Upper lobe of left lung (tissue), 4 donors: ENCODE data around the gene MR1.
"Not testable (repeated sequence)": the region's sequence is repeated elsewhere in the genome, so short reads cannot be mapped to it uniquely, and the experiment has no call there.

Experiments used
- POLR2A ChIP-seq, 4 donors: fragments of 450-650 bp; IDR thresholded peaks; one replicate each; pipeline ENCODE4 v1.5.1; 2016 to 2017; ENCODE audit warnings: antibody characterized with exemption in 4 of 4, mild to moderate bottlenecking in 2 of 4
- TF ChIP-seq, protein P1 (sequence below), 6 experiments: fragments of 450-650 bp in 4 of 6; fragments of 200-600 bp in 2 of 6; sonication (generic) in 2 of 6; IDR thresholded peaks; one replicate each; pipeline ENCODE4 v1.5.1; 2016 to 2019; ENCODE audit warnings: antibody characterized with exemption in 6 of 6

DNA sequence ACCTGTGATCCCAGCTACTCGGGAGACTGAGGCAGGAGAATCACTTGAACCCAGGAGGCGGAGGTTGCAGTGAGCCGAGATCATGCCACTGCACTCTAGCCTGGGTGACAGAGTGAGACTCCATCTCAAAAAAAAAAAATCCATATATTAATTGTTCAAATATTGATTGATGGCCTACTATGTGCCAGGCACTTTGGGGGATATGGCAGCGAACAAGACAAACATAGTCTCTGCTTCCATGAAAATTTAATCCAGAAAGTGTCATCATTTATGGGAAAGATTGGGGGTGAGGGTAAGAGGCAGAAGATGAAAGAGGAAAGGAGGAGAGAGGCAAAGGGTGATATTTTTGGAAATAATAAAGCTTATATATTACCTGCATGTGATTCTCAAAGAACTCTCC, 1.4 kb downstream of the MR1 start:
- TF ChIP-seq, protein P1, sequence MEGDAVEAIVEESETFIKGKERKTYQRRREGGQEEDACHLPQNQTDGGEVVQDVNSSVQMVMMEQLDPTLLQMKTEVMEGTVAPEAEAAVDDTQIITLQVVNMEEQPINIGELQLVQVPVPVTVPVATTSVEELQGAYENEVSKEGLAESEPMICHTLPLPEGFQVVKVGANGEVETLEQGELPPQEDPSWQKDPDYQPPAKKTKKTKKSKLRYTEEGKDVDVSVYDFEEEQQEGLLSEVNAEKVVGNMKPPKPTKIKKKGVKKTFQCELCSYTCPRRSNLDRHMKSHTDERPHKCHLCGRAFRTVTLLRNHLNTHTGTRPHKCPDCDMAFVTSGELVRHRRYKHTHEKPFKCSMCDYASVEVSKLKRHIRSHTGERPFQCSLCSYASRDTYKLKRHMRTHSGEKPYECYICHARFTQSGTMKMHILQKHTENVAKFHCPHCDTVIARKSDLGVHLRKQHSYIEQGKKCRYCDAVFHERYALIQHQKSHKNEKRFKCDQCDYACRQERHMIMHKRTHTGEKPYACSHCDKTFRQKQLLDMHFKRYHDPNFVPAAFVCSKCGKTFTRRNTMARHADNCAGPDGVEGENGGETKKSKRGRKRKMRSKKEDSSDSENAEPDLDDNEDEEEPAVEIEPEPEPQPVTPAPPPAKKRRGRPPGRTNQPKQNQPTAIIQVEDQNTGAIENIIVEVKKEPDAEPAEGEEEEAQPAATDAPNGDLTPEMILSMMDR (IDR thresholded peaks at IDR 0.05), result not testable (repeated sequence)
- TF ChIP-seq POLR2A (IDR thresholded peaks at IDR 0.05), result not testable (repeated sequence)
